IMR-90 (cell line): ENCODE measurements around the gene DGKZ. TPM values are rescaled to one million over a fixed set of nuclear protein-coding genes. Genes with fewer than 3 reads are reported as not detected.
A peak's percentile ranks its signal among the peaks of the same experiment; 100 is the strongest.

Experiments used
- ATAC-seq: fragments of 200-7000 bp; cut with Tn5 transposase; 2 replicates; pipeline ENCODE4 v1.9.1; 2020; ENCODE audit warnings: low read depth, mild to moderate bottlenecking, moderate library complexity
- BruUV-seq: library from RNA; stranded (reverse); fragments of 400-500 nt; replicated peaks from 2 replicates; lab custom pipeline; 2021; lab: Mats Ljungman, UMichigan
- CTCF ChIA-PET: fragments of 300-600 bp; formaldehyde crosslinking; extraction: SDS; loops from one replicate; lab custom pipeline; 2021; ENCODE audit warnings: antibody characterized with exemption; lab: Yijun Ruan, JAX
- POLR2A ChIA-PET: fragments of 300-600 bp; sonication (Branson Sonifier 250); formaldehyde crosslinking; loops from one replicate; lab custom pipeline; 2022; ENCODE audit warnings: antibody characterized with exemption; ENCODE audit not compliant: unreplicated experiment; lab: Charles Lee
- DNase-seq: peaks from one replicate; pipeline ENCODE4 v3.0.0; 2013
- H2AFZ ChIP-seq: replicated peaks from 2 replicates; pipeline ENCODE3; 2013; ENCODE audit warnings: low read length, mild to moderate bottlenecking; ENCODE audit not compliant: poor library complexity
- H2AK5ac ChIP-seq: 2 replicates; pipeline ENCODE4 v1.6.1; 2013; ENCODE audit warnings: low read depth, low read length, inconsistent platforms
- H2AK9ac ChIP-seq: replicated peaks from 2 replicates; pipeline ENCODE3; 2013; ENCODE audit warnings: mild to moderate bottlenecking, low read depth, low read length, moderate library complexity; ENCODE audit not compliant: poor library complexity
- H2BK120ac ChIP-seq: 2 replicates; pipeline ENCODE4 v1.6.1; 2013; ENCODE audit warnings: low read depth, low read length, inconsistent platforms
- H2BK15ac ChIP-seq: 3 replicates; pipeline ENCODE4 v1.6.1; 2013; ENCODE audit warnings: low read depth, low read length, inconsistent platforms
- H2BK20ac ChIP-seq: 2 replicates; pipeline ENCODE4 v1.6.1; 2013; ENCODE audit warnings: low read depth, mild to moderate bottlenecking, inconsistent platforms, low read length, moderate library complexity
- H2BK5ac ChIP-seq: 2 replicates; pipeline ENCODE4 v1.6.1; 2013; ENCODE audit warnings: mild to moderate bottlenecking, low read depth, low read length, inconsistent platforms; ENCODE audit not compliant: poor library complexity, severe bottlenecking
- H3K14ac ChIP-seq: replicated peaks from 2 replicates; pipeline ENCODE4 v1.6.1; 2013; ENCODE audit warnings: low read depth, low read length, inconsistent platforms
- H3K18ac ChIP-seq: 2 replicates; pipeline ENCODE4 v1.6.1; 2013; ENCODE audit warnings: low read depth, low read length, control low read depth
- H3K23ac ChIP-seq: 2 replicates; pipeline ENCODE4 v1.6.1; 2013; ENCODE audit warnings: low read depth, low read length, inconsistent platforms
- H3K27ac ChIP-seq: 2 replicates; pipeline ENCODE4 v1.5.1; 2013; ENCODE audit warnings: mild to moderate bottlenecking, control low read depth, low read length; ENCODE audit not compliant: insufficient read depth
- H3K27me3 ChIP-seq: 2 replicates; pipeline ENCODE4 v1.6.1; 2013; ENCODE audit warnings: low read length; ENCODE audit not compliant: control insufficient read depth, insufficient read depth
- H3K36me3 ChIP-seq: 2 replicates; pipeline ENCODE4 v1.6.1; 2013; ENCODE audit warnings: low read length, mixed read lengths; ENCODE audit not compliant: control insufficient read depth, insufficient read depth
- H3K4ac ChIP-seq: 2 replicates; pipeline ENCODE4 v1.6.1; 2013; ENCODE audit warnings: low read depth, low read length, inconsistent platforms
- H3K4me1 ChIP-seq: 2 replicates; pipeline ENCODE4 v1.6.1; 2013; ENCODE audit warnings: low read length, mixed read lengths; ENCODE audit not compliant: control insufficient read depth, insufficient read depth
- H3K4me2 ChIP-seq: 2 replicates; pipeline ENCODE4 v1.6.1; 2013; ENCODE audit warnings: low read depth, mild to moderate bottlenecking, control low read depth, low read length, moderate library complexity
- H3K4me3 ChIP-seq: 2 replicates; pipeline ENCODE4 v1.5.1; 2013; ENCODE audit warnings: low read depth, mild to moderate bottlenecking, control low read depth, low read length, moderate library complexity; ENCODE audit not compliant: insufficient read depth
- H3K56ac ChIP-seq: 2 replicates; pipeline ENCODE4 v1.6.1; 2013; ENCODE audit warnings: low read length, inconsistent platforms; ENCODE audit not compliant: insufficient read depth; ENCODE audit errors: extremely low read depth
- H3K79me1 ChIP-seq, 2 experiments: 2 replicates each; pipeline ENCODE4 v1.6.1; 2013; ENCODE audit warnings: low read length in 2 of 2, inconsistent platforms in 1 of 2, low read depth in 1 of 2
- H3K9ac ChIP-seq: 2 replicates; pipeline ENCODE4 v1.6.1; 2013; ENCODE audit warnings: low read depth, low read length, control low read depth
- H3K9me1 ChIP-seq: 2 replicates; pipeline ENCODE4 v1.6.1; 2013; ENCODE audit warnings: low read length, inconsistent platforms; ENCODE audit not compliant: insufficient read depth
- H3K9me3 ChIP-seq: 2 replicates; pipeline ENCODE4 v1.6.1; 2013; ENCODE audit warnings: low read length; ENCODE audit not compliant: control insufficient read depth, insufficient read depth
- H4K20me1 ChIP-seq: 2 replicates; pipeline ENCODE4 v1.6.1; 2013; ENCODE audit warnings: low read length, inconsistent platforms; ENCODE audit not compliant: insufficient read depth
- H4K5ac ChIP-seq: 2 replicates; pipeline ENCODE4 v1.6.1; 2013; ENCODE audit warnings: mild to moderate bottlenecking, low read depth, low read length, control low read depth
- H4K8ac ChIP-seq, 2 experiments: 2 replicates each; pipeline ENCODE4 v1.6.1; 2013; ENCODE audit warnings: low read depth in 2 of 2, low read length in 2 of 2, control low read depth in 1 of 2, inconsistent platforms in 1 of 2
- H4K91ac ChIP-seq: 2 replicates; pipeline ENCODE4 v1.6.1; 2013; ENCODE audit warnings: low read depth, low read length, inconsistent platforms; ENCODE audit not compliant: insufficient read depth
- CEBPB ChIP-seq: IDR thresholded peaks from 2 replicates; pipeline ENCODE4 v1.6.1; 2012; ENCODE audit warnings: low read depth, low read length, improper control_type of control experiment
- CTCF ChIP-seq: conservative IDR thresholded peaks from 2 replicates; pipeline ENCODE4 v1.5.1; 2012; ENCODE audit warnings: mild to moderate bottlenecking, low read depth, low read length, improper control_type of control experiment
- NFE2L2 ChIP-seq: fragments of 150-350 bp; IDR thresholded peaks from 2 replicates; pipeline ENCODE4 v1.6.1; 2016; ENCODE audit warnings: low read depth, mild to moderate bottlenecking, low read length
- WGBS, 2 experiments: methylation state at CpG; one replicate each; pipeline versions ENCODE4 v1.1.5 to v1.1.7; 2013; ENCODE audit warnings: missing lambda C conversion rate in 2 of 2; ENCODE audit not compliant: insufficient read length in 1 of 2; ENCODE audit errors: extremely low coverage in 2 of 2; 5-methylcytosine and 5-hydroxymethylcytosine counted together
- dilution Hi-C: fragments of 300-500 bp; cut with HindIII; formaldehyde crosslinking; loops from one replicate; pipeline ENCODE4 v1.14.3; 2018; ENCODE audit warnings: low sequenced_read_pairs; ENCODE audit not compliant: unreplicated experiment
- in situ Hi-C: fragments of 300-500 bp; cut with MboI; formaldehyde crosslinking; loops from 3 replicates; pipeline ENCODE4 v1.14.3; 2019; ENCODE audit warnings: low sequenced_read_pairs, inconsistent platforms, mixed read lengths
- intact Hi-C: fragments of 100-400 bp; cut with micrococcal nuclease; formaldehyde crosslinking; loops from 2 replicates; pipeline ENCODE4 v1.10.0; 2022
- polyA plus RNA-seq, 3 experiments: library from polyadenylated mRNA; depleted of rRNA; stranded (reverse); fragments of >200 nt; gene quantifications; 2 replicates each; pipeline ENCODE4 v1.2.3, GENCODE V29; 2012; ENCODE audit warnings: low replicate concordance in 1 of 3
- total RNA-seq: library from RNA; depleted of rRNA; stranded (reverse); fragments of >200 nt; gene quantifications from 2 replicates; pipeline ENCODE4 v1.2.3, GENCODE V29; 2012

Gene DGKZ
- total and polyA plus RNA-seq, 2 of the 4 experiments (the other 2 are of a cell fraction), result 46.8 to 62.0 TPM

GRCh38 chr11:46305295-46305694 lies 42.0 kb upstream of the DGKZ start:
- Histone ChIP-seq H3K27ac (peak overlapping the region; percentile 46; the same call in 1 of the 2 replicates), H3K18ac (no peak overlapping the region), H4K20me1 (peaks cover 27% of the 10 kb centered on the region; the same call in 1 of the 2 replicates), H2BK120ac (no peak overlapping the region), H3K56ac (no peak overlapping the region), H3K9me3 (no peaks in the 10 kb centered on the region), H2AFZ (no peak overlapping the region), H2BK20ac (no peak overlapping the region), H3K79me1 (peaks cover 24 to 83% of the 10 kb centered on the region in 2 experiments), H3K9me1 (peaks cover 4% of the 10 kb centered on the region; the same call in 1 of the 2 replicates), H3K14ac (no peak overlapping the region), H3K4me2 (no peak overlapping the region), H3K4ac (peak overlapping the region; percentile 55; the same call in 1 of the 2 replicates), H3K23ac (no peak overlapping the region), H3K4me1 (peaks cover 12% of the 10 kb centered on the region), H3K27me3 (no peaks in the 10 kb centered on the region), H3K4me3 (no peak overlapping the region), H4K91ac (no peak overlapping the region), H2AK9ac (no peak overlapping the region), H3K36me3 (peaks cover 55% of the 10 kb centered on the region), H2BK5ac (peak overlapping the region; percentile 61), H3K9ac (no peak overlapping the region), H2AK5ac (peak overlapping the region; percentile 76; the same call in 1 of the 2 replicates), H4K8ac (no peak overlapping the region), H2BK15ac (peak overlapping the region; percentile 38; the same call in 1 of the 3 replicates), H4K5ac (no peak overlapping the region)
- no TSS peak for BruUV-seq
- CTCF ChIA-PET, result interaction anchor here (0.6 kb wide), 1 partner anchor 20 kb away, joined by 3 read pairs; no protein-coding TSS in a partner anchor
- peak; percentile 53; the same call in 1 of the 2 replicates for TF ChIP-seq CEBPB
- 0 out of 2 replicates have a peak, but pooled peaks have one; percentile 14 for TF ChIP-seq CTCF
- no peak for TF ChIP-seq NFE2L2
- POLR2A ChIA-PET, result no interaction called here
- dilution Hi-C loops (no loop called here), in situ Hi-C loops (loop anchor here (25.0 kb wide), 1 partner anchor 193 kb away; the partner anchor contains the start of gene PHF21A), intact Hi-C loops (loop anchor here (5.0 kb wide), 2 partner anchors 183 to 338 kb away; partner anchors contain the start of gene PHF21A)
- DNase-seq, result peak; percentile 35
- WGBS, 2 experiments, result 86% methylated on average over 3 of the region's 6 CpGs; no CpG with 5 or more reads in 1 of the 2 experiments
- ATAC-seq, result no peak
